ENCODE data around the gene MRPL27.
A peak's percentile ranks its signal among the peaks of the same experiment; 100 is the strongest.
"Not testable (repeated sequence)": the region's sequence is repeated elsewhere in the genome, so short reads cannot be mapped to it uniquely, and the experiment has no call there.

Gene MRPL27

DNA sequence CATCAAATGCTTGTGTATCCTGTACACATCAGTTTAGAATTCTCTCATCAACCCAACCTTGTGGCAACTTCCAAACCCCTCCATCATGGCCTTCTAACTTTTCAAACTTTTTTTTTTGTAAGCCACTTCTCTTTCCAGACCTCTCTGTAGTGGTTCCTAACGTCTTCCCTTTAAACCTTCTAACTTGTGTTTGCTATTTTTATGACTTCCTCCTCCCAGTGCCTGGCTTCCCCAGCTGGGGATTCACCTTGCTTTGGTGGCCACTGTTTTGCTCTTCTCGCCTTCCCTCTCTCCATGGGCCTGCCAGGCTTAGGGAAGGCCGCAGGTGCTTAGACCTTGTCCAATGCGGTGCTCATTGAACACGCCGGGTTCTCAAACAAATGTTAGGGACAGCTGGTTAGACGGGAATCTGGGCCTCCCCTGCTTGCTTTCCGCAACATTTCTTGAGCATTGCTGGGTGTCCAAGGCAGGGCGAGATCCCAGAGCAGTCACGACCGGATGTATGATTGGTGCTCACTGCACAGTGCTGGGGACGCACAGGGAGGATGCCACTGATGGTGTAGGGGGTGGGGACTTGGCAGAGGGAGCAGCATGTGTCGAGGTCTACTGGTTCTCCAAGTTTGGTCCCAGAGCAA is 28.1 kb downstream of the MRPL27 start:
- DNase-seq, result no peak

DNA sequence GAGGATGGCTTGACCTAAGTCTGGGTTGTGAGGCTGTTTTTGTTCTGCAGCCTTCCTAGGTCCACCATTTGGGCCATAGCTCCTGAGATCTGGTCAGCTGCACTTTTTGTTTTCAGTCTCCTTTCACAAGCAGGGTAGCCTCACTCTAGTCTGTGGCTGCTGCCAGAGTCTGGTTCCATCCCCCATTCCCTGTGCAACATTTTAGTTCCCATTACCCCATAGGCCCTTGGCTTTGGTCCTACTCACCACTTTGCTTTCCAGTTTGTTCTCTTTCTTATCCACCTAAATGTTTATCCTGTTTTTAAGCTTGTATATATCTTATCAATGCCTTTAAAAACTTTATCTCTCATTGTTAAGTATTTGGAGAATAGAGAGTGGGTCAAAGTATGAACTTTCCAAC is 33.6 kb downstream of the MRPL27 start:
- no peak for DNase-seq

DNA sequence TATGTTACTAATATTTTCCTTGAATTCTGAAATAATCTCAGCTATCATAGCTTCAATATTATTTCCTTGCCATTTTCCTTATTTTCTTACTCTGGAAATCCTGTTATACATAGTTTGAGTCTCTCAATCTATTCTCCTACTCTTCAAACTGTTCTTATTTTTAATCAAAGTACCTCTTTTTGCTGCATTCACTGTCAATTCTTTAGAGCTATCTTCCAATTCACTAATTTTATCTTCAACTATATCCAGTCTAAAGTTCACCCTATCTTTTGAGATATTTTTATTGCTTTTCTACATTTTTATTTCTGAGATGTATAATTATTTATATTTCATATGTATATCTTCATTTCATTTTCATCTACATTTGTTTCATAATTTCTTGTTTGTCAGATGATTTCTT is 34.3 kb downstream of the MRPL27 start:
- DNase-seq, result no peak

DNA sequence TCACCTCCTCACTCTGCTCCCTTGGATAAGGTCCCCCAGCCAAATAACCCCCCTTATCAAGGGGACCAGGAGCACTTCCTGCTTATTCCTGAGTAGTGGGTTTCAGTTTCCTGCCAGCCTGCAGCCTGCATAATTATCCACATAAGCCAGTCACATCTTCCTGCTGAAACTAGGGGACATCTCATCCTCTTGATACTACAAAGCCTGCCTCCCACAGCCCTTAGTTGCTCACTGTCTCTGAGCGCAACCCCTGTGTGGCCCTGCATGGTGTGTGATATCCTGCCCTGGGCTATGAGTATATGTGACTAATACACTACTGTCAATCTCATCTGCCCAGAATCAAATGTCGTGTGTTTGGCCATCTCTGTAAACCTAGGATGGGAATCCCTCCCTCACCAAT is 35.0 kb downstream of the MRPL27 start:
- DNase-seq, result no peak

DNA sequence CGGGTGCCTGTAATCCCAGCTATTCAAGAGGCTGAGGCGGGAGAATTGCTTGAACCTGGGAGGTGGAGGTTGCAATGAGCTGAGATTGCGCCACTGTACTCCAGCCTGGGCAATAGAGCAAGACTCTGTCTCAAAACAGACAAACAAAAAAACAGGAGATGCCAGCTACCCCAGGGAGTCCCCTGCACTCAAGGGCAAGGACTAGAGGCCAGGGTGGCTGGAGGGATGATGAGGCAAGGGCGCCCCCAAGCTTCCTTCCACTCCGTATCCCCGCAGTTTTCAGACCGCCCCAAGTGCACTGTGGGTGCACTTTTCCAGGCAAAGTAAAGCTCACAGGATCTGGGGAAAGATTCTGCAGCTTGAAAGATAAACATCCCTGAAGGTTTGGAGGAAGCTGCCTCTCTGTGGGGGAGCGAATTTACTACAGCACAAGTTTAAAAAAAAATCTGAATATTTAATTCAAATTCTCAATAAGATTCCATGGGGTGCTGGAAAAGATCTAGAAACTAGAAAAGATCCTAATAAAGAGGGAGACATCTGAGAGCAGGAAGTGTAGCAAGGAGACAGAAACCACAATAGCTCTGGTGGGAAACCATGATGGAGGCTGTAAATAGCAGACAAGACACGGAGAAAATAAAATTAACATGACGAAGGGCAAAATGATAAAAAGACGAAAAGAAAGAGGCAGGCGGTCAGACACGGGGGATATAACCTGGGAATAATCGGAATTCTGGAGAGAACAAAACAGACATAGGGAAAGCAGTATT is 39.5 kb downstream of the MRPL27 start:
- not testable (repeated sequence) for DNase-seq

DNA sequence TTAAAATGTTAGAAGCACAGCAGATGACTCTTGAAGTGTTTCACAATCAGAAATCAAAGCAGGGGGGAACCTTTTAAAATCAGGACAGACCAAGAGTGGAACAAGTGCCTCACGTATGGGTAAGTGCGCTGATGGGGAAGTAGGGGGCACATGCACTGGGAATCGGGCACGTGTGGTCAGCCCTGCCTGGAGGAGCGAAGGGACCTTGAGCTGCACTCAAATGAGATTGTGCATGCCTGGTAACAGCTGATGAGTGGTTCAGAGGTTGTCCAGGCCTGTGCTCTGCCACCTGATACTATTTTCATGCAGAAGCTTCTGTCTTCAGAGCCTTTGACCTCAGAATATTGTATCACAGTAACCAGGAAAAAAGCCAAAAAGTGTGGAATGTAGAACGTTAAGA is 40.8 kb downstream of the MRPL27 start:
- DNase-seq, result no peak

DNA sequence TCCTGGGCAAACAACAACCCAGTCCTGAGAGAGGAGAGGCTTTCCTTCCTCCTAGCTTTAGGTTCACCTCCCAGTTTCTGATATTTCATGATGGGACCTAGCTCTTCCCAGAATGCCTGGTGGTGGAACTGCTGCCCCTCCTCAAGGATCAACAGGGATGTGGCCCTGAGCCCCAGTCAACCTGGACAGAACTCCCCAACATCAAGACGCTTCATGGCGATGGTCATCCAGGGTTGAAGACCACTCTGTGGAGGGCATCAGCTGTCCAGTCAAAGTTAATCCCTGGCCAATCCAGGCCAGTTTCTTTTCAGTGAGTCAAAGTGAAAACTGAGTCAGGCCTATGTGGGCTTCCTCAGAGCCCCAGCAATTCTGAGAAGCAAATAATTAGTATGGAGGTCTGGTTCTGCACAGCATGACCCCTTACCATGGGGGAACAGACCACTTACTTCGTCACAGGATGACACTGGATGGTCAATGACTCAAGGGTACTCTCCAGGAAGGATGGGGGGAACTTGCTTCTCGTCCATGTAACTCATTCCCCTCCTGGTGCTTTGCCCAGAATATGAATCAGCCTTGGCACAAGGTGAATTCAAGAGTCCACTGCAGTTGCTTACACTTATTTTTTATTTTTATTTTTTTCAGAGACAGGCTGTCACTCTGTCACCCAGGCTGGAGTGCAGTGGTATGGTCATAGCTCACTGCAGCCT is 41.7 kb downstream of the MRPL27 start:
- no peak for DNase-seq

DNA sequence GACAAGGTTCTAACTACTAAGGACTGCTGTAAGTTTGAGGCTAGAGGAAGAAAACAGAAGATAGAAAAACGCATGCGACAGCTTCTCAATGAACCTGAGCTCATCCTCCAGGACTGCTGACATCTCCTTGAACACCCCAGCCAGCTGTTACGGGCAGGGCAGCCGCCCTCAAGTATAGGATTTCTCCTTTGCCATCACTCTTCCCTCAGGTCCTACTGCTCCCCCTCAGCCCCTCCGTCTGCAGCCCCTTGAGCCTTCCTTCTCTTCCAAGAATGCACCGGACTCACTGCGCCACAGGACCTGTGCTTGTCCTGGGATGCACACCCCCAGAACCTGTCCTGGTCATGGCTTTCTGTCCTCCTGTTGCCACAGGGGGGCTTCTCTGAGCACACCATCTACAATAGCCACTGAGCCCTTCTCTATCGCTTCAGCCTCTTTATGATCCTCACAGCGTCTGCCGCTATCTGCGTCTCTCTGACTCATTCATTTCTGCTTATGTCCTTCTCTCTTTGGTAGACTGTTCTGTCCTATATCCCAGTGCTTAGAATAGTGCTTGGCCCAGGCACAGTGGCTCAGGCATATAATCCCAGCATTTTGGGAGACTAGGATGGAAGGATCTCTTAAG is 42.7 kb downstream of the MRPL27 start:
- no peak for DNase-seq

DNA sequence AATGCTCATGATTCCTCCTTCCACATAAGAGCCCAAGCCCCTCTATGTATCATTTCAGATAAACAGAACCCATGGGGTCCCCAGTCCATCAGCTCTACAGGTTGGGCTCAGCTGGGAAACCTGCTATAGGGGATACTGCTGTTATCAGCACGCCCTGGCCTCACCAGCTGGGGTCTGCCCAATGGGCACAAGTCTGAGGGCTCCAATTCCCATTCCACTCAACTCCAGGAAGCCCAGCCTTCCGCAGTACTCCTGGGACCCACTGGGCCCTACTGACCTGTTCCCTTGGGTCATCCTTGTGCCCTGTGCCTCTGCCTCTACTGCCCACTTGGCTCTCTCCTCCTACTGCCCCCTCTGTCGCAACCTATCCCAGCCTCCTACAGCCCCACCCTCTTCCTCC is 43.3 kb downstream of the MRPL27 start:
- DNase-seq, result no peak

DNA sequence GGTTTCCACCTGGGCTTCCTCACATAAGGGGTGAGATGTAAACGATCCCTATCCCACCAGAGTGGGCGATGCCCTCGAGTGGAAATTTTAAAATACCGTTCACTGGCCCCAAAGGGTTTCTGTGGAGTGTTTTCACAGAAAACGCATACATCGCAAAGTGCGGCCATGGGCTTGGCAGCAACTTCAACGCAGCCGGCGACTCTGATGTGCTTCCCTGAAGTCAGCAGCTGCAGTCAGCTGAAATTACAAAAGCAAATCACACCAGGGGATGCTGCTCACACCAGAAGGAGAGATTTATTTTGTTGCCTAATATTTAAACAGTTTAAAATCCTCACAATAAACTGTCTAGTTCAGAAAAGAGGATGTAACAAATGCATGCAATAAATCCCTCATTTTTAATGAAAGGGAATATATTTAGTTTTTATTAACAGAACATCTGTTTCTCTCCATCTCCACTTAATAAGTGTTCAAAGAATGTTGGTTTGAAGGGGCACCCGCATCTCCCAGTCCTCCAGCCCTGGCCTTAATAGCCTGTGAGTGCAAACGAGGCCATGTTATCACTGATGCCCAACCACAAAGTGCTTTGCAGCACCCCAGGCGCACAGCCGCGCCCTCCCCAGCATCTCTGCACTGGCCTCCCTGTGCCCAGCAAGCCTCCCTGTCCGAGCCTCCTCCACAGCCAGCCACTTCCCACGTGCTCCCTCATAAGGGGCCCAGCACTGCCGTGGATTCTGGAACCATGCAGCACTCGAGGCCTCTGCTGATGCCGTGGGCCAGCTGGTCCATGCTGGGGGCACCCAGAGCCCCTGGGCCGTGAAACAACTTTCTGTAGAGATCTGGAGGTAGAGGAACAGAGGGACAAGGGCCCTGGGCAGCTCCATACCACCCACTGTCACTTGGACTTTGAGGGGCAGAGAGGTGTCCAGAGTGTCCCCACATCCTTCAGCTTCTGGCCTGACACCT is 44.3 kb downstream of the MRPL27 start:
- no peak for DNase-seq

DNA sequence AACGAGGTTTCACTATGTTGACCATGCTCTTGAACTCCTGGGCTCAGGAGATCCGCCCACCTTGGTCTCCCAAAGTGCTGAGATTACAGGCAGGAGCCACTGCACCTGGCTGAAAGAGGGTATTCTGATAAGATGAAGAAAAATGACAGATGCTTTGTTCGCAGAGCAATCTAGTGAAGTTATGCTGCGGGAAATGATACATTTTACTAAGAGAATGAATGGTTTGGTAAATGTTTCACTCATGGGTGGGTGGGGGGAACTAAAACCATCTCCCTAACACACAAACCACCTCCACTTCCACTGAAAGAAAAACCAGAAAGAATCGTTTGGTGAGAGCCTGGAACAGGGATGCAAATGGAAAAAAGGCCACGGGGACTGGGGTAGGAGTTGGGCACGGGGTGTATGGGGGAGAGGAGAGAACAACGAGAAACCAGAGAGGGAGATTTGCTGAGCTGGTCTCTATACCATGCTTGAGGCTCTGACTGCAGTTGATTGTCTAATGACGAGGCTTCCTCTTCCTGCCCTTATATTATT is 46.1 kb downstream of the MRPL27 start:
- DNase-seq, result no peak

DNA sequence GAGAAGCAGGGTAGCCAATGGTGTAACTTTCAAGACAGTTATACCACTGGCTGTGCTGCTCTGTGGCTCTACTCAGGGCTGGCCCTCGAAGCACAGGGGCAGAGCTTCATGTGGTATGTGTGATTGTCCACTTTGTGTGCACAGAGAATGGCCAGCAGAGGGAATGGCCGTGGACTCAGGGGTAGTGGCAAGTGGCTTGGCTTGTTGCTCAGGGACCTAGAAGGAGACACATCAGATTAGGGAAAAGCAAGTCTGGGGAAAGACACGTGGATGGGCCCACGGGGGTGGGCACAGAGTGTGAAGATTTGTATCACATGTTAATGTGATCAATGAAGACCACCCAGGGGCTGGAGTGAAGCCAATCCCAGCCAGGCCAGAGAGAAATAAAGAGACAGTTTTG is 47.1 kb downstream of the MRPL27 start:
- no peak for DNase-seq

DNA sequence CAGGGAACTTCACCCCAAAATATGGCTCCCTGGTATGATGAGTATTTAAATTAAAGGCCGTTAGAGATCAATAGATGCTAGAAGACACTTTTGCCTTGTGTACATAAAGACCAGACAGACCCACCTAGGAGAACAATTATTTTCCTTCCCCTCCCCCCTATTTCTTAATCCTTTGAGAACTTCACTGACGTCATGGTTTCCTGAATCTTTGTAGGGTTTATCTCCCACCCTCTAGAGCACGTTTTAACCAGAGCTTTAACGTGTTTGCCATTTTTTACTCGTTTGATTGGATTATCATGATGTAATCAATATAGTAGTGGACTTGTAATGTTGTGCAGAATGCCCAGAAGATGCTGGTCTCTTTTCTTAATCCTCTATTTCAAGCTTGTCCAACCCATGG is 49.9 kb downstream of the MRPL27 start:
- DNase-seq, result no peak

DNA sequence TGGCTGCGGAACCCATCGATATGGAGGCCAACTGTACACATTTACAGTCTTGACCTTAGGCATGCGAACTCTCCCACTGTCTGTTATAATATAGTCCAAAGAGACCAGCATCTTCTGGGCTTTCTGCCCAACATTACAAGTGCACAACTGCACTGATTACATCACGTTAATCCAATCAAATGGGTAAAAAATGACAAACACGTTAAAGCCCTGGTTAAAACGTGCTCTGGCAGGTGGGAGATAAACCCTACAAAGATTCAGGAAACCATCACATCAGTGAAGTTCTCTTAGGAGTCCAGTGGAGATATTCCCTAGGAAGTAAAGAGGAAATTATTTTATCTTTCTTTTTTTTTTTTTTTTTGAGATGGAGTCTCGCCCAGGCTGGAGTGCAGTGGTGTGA is 50.7 kb downstream of the MRPL27 start:
- no peak for DNase-seq

DNA sequence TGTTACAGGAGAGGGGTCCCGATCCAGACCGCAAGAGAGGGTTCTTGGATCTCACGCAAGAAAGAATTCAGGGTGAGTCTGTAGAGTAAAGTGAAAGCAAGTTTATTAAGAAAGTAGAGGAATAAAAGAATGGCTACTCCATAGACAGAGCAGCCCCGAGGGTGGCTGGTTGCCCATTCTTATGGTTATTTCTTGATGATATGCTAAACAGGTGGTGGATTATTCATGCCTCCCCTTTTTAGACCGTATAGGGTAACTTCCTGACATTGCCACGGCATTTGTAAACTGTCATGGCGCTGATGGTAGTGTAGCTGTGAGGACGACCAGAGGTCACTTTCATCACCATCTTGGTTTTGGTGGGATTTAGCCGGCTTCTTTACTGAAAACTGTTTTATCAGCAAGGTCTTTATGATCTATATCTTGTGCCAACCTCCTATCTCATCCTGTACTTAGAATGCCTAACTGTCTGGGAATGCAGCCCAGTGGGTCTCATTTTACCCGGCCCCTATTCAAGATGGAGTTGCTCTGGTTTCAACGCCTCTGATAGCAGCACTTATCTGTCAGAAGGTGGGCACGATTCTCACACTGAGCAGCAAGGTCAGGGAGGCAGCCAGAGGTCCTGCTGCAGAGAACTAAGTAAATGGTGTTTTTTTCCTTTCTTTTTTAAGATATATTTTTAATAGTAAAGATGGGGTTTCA is 53.5 kb downstream of the MRPL27 start:
- DNase-seq, result no peak

DNA sequence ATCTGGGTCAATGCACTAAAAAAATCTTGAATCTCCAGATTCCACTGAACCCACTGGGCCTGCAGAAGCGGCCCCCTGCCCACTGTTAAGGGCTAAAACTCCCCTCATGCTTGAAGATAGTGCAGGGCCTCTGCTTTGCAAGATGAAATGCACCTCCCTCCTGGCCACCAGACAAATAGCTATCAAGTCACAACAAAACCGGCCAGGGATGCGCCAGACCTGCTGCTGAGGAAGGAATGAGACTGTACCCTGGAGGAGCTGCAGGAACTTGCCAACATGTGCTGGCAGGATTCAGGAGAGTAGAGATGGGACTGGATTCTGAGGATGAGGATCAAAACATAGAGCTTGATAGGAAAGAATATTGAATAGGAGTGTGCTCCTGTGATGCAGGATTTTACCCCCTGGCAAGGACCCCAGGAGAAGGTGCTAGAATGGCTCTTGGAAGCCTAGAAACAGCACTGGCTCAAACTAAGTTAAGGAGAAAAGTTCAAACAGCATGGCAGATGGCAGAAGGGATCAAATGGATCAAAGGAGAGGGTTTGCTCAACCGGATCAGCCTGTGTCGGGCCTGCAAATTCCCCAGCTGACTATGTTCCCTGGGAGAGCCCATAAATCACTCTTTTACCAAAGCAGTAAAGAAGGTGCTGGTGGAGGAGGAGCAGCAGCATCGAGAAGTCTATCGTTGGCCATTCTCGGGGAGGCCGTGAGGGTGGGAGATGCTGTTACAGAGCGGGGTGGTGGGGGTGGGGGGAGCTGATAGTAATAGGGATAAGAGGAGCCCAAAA is 54.3 kb downstream of the MRPL27 start:
- peak; percentile 94 for DNase-seq

Data from DMS 273 treated with DMSO at 0.1 percent for 48 hours (cell line).